Right ventricle myocardium superior (tissue), 1 donor: Measurements from ENCODE around the gene CELA3B. TPM values are rescaled to one million over a fixed set of nuclear protein-coding genes. Genes with fewer than 3 reads are reported as not detected.
"Not testable (repeated sequence)": the region's sequence is repeated elsewhere in the genome, so short reads cannot be mapped to it uniquely, and the experiment has no call there.

Experiments used
- ATAC-seq: fragments of 200-7000 bp; cut with Tn5 transposase; one replicate; pipeline ENCODE4 v1.9.1; 2020; ENCODE audit warnings: mild to moderate bottlenecking; ENCODE audit not compliant: poor library complexity
- DNase-seq: peaks from one replicate; pipeline ENCODE4 v3.0.0-alpha.2; 2020
- intact Hi-C: fragments of 100-400 bp; cut with DNase I; formaldehyde crosslinking; loops from one replicate; pipeline ENCODE4 v1.11.2; 2022
- long read RNA-seq: library from polyadenylated mRNA; unstranded; transcript quantifications from one replicate; pipeline ENCODE4 v2.0.0, GENCODE V29; 2021
- total RNA-seq: library from RNA; stranded (reverse); fragmentation: NEBNext Ultra II Directional; extraction: Animal tissue kit (Norgen Biotek cat#: 25700); gene quantifications from one replicate; pipeline ENCODE4 v1.2.1, GENCODE V29; 2021
- donor health status: DM: no; HTN: yes; CAD: no; lungs with severe emphysema.

CELA3B gene
- total RNA-seq, result not detected
- long read RNA-seq, result 0 reads

DNA sequence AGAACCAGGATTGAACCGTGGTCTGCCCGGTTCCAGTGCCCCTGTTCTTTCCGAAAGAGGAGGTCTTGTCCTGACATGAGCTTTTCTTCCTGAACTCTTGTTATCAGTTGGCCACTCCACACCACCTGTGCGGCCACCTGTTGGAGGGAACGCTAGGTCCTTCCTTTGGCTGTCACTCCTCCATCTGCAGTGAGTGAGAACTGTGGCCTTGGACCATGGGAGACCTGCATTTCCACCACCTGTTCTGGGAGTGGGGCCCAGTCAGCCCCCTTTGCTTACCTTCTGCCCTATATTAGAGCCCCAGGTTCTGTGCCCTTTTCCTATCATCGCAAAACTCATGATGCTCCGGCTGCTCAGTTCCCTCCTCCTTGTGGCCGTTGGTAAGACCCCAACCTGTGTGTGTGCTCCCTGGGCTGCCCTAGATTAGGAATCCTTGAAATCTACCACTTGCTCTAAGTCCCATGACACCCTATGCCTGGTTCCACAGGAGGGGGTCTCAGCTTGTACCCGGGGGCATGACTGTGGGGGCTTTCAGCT is at the start of gene CELA3B:
TSS of gene CELA3B (plus strand) at position 320 of the 537 bp plus-strand sequence. CDS start at position 338, 18 bp downstream.
- DNase-seq, intact Hi-C loops, ATAC-seq: not testable (repeated sequence)

GRCh38 chr1:21927533-21928237 is 49.1 kb upstream of the CELA3B start:
- ATAC-seq, result peak; percentile 47
- intact Hi-C loops, result no loop called here

GRCh38 chr1:21930080-21930571 is 46.7 kb upstream of the CELA3B start:
- intact Hi-C loops, result no loop called here
- DNase-seq (no peak), ATAC-seq (peak; percentile 5)

More at GRCh38 chr1:21927533-21928237, 49.1 kb upstream of the CELA3B start:
- peak; percentile 85 for DNase-seq

- no peak for ATAC-seq
- DNase-seq, result no peak
- intact Hi-C loops, result no loop called here
Measured at GRCh38 chr1:21930629-21931170, 46.1 kb upstream of the CELA3B start.

DNA sequence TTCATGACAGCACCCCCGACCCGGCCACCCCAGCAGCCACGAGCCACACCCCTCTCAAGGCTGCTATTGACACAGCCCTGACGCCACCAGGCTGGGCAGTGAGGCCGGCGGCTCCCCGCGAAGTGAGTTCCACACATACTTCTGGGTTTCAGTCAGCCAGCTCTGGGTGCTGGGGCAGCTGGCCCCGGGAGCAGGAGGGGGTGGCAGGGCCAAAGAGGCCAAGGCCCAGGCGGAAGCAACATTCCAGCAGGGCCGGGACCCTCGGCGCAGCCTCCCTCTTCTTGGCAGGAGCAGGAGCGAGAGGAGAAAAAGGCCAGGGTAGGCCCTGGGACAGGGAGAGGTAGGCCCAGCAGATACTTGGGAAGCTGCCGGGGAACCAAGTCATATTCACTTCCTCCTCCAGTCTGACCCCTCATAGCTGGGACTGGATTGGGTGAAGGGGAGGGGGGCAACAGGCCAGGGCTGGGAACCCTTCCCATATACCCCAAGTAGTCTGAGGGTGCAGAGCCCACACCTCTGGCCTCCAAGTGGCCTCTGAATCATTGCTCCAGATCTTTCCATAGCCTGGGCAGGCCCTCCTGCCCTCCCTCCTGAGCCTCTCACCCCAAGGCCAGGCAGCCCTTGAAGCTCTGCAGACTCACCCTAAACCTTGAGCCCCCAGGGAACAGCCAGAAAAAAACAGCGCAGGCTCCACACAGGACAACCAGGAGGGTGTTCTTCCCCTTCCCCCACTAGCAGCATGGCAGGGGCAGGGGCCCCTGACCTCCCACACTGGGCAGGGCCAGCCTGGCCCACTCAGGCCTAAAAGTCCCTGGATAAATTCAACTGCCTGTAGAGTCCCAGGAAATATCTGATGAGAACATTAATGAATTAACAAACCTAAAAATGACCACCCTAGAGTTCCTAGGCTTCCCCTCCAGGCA is 45.4 kb upstream of the CELA3B start:
- peak; percentile 83 for DNase-seq
- ATAC-seq, result peak; percentile 56
- intact Hi-C loops, result no loop called here

DNA sequence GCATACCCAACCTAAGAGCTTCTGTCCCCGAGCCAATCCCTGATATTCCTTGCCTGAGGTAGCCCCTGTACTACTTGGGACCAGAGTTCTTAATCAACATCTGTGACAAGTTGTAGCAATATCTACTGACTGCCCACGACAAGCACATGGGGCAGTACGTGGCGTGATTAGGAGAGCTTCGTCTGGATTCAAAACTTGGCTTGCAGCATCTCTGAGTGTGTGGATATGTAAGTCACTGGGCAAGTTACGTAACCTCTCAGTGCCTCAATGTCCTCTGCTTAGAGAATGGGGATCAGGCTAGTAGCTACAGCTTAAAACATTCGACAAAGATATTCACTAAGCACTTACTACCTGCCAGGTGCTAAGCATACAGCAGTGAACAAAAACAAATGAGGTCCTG is 44.7 kb upstream of the CELA3B start:
- DNase-seq (no peak), ATAC-seq (peak; percentile 55)
- intact Hi-C loops, result no loop called here

- peak; percentile 80 for DNase-seq
- ATAC-seq, result peak; percentile 9
- intact Hi-C loops, result no loop called here
Measured at GRCh38 chr1:21933397-21934248, 43.2 kb upstream of the CELA3B start.

- DNase-seq, result no peak
- ATAC-seq, result no peak
- intact Hi-C loops, result loop anchor here (5.0 kb wide), 1 partner anchor 38 kb away; no protein-coding TSS in a partner anchor
Measured at GRCh38 chr1:21935393-21935804, 41.4 kb upstream of the CELA3B start.

DNA sequence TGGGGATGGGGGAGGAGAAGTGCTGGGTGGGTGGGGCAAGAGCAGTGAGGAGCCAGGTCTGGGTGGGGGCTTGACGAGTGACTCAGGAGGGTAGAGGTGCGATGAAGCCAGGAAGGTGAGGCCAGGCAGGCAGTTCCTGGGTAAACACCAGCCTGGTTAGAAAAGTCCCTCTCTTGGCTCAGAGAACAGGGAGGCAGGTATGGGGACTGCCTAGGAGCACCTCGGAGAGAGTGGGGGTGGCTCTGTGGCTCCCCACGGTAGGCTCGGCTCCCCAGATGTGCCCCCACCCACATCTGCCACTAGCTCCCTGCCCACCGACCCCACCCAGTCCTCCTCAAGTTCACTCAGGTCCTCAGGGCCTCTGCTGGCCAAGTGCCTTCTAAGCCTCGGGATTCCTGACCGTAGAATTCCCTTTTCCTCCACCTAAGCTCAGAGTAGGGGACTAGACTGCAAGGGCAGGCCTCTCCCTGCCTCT is 40.9 kb upstream of the CELA3B start:
- DNase-seq, result no peak
- intact Hi-C loops, result loop anchor here (5.0 kb wide), 1 partner anchor 39 kb away; no protein-coding TSS in a partner anchor
- no peak for ATAC-seq

DNA sequence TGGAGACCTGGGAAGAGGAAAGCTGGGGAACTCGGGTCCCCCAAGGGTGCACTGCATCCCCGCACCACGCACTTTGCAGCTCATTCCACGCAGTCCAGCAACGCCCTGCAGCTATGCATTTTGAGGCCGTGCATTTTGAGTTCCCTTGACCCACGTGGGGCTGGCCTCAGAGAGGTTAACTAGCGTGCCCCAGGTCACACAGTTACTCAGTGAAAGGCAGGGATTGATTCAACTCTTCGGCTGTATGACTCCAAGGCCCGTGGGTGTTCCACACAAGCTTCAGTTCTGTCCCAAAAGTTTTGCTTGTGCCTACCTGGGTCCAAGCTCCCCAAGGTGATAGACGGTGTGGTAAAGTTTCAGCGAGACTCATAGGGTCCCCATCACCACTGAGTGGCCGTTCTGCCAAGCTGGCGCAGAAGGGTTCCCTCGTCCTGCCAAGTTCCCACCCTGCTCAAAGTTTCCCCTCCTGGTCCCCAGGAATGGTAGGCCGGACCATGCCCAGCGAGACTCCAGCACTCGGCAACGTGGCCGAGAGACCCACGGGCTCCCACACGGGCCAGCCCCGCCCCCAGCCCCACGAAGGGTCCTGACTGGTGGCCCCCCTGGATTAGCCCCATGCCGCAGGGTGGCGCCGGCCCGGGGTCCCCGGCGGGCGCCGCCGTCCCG is 40.3 kb upstream of the CELA3B start:
- DNase-seq, result no peak
- ATAC-seq, result no peak
- intact Hi-C loops, result loop anchor here (5.0 kb wide), 1 partner anchor 39 kb away; no protein-coding TSS in a partner anchor

- ATAC-seq, result no peak
- DNase-seq, result no peak
- intact Hi-C loops, result loop anchor here (5.0 kb wide), 1 partner anchor 40 kb away; no protein-coding TSS in a partner anchor
Measured at GRCh38 chr1:21937034-21937371, 39.8 kb upstream of the CELA3B start, which contains the start of gene HSPG2. HSPG2 (minus strand) TSS chr1:21937310; CDS start chr1:21937217, 93 bp downstream.

- DNase-seq (peak; percentile 91), ATAC-seq (peak; percentile 76)
- intact Hi-C loops, result loop anchor here (5.0 kb wide), 1 partner anchor 40 kb away; no protein-coding TSS in a partner anchor
Measured at GRCh38 chr1:21937372-21938121, 39.3 kb upstream of the CELA3B start.

DNA sequence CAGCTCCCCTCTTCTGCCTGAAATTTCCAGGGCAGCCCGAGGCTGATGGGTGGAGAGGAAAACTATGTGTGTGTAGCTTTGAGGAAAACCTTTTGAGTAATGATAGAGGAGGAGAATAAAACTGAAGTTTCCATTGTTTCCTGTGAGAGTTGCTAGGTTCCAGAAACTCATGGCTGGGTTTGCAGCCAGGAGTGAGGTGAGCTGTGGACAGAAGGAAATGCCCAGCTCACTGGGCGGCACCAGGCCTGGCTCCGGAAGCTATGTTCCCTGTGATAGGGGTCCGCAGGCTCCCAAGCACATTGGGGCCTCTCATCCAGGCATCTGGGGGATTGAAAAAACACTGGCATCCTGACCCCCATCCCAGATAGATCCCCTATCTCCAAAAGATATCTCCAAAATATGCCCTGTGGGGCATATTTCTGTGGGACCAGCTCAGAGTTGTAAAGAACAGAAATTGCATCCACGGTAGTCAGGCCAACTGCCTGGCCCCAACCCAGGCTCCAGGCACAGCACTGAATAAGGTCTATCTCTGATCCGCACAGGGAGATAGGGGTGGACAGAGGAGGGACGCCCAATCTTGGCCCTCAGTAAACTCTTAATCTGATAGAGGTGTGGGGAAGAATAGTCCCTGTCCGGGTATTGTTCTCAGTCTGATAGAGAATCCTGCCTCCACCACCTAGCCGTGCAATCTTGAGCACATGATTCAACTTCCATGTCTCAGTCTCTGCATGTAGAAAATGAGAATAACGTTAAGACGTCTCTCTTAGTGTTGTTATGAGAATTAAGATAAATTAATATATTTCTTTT is 37.9 kb upstream of the CELA3B start:
- DNase-seq, result no peak
- intact Hi-C loops, result loop anchor here (5.0 kb wide), 1 partner anchor 42 kb away; no protein-coding TSS in a partner anchor
- ATAC-seq, result no peak

- intact Hi-C loops, result loop anchor here (5.0 kb wide), 1 partner anchor 43 kb away; no protein-coding TSS in a partner anchor
- ATAC-seq, result peak; percentile 50
- peak; percentile 91 for DNase-seq
Measured at GRCh38 chr1:21939650-21940374, 37.0 kb upstream of the CELA3B start.

DNA sequence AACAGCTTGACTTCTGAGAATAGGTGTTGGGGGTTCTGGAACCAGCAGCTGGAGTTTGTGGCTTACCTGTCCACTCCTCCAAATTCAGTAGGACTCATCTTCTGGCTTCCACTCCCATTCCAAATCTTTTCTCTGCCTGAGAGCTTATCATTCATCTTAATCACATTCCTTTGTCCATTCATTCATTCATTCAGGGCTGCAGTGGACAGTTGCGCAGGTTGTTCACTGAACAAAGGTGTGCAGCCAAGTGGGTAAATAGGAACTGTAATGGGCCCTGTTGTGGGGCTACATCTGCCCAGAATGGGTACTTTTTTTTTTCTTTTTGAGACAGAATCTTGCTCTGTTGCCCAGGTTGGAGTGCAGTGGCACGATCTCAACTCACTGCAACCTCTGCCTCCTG is 36.3 kb upstream of the CELA3B start:
- ATAC-seq, result no peak
- intact Hi-C loops, result no loop called here
- DNase-seq, result no peak
